K562 (cell line): ENCODE data around the gene UFC1. TPM values are rescaled to one million over a fixed set of nuclear protein-coding genes. Genes with fewer than 3 reads are reported as not detected.

Experiments used
- ATAC-seq: fragments of 200-7000 bp; cut with Tn5 transposase; 3 replicates; pipeline ENCODE4 v1.9.1; 2020; ENCODE audit warnings: moderate library complexity
- BruUV-seq: library from RNA; stranded (reverse); fragments of 400-500 nt; replicated peaks from 2 replicates; lab custom pipeline; 2021; lab: Mats Ljungman, UMichigan
- CTCF ChIA-PET: fragments of 300-600 bp; formaldehyde crosslinking; extraction: SDS; loops from one replicate; lab custom pipeline; 2021; ENCODE audit warnings: low intra/inter-chr PET ratio; lab: Yijun Ruan, JAX
- POLR2A ChIA-PET: fragments of 300-600, 350-650 bp; sonication (Branson Sonifier 250); formaldehyde crosslinking; extraction: SDS; loops from one replicate; lab custom pipeline; 2021; ENCODE audit warnings: antibody characterized with exemption, inconsistent platforms; lab: Yijun Ruan, JAX
- DNase-seq, 4 experiments: peaks; one replicate each; pipeline versions ENCODE4 v3.0.0 to v3.0.0-alpha.2; 2011 to 2018; ENCODE audit warnings: low spot score in 3 of 4, mixed read lengths in 3 of 4; ENCODE audit errors: extremely low read depth in 1 of 4
- FAIRE-seq: peaks from 2 replicates; lab custom pipeline; 2011; peaks lifted over from hg19 to GRCh38; lab: Jason Lieb, UNC
- H2AFZ ChIP-seq: 2 replicates; pipeline ENCODE4 v1.6.0; 2011; ENCODE audit warnings: low read depth, low read length, control low read depth, inconsistent platforms
- H3K27ac ChIP-seq: fragments of 200-600 bp; 3 replicates; pipeline ENCODE4 v1.8.0; 2011; ENCODE audit warnings: low read depth, mild to moderate bottlenecking, control low read depth, inconsistent platforms, low read length, moderate library complexity, mixed read lengths; ENCODE audit errors: extremely low read depth
- H3K27me3 ChIP-seq, 2 experiments: fragments of 300-600 bp in 1 of 2; 2 replicates in 1 of 2; 3 replicates in 1 of 2; pipeline versions ENCODE4 v1.6.0 to v1.8.0; 2011; ENCODE audit warnings: inconsistent platforms in 2 of 2, low read length in 2 of 2, mild to moderate bottlenecking in 1 of 2, mixed read lengths in 1 of 2, moderate library complexity in 1 of 2; ENCODE audit not compliant: control insufficient read depth in 2 of 2, insufficient read depth in 2 of 2
- H3K36me3 ChIP-seq: fragments of 300-600 bp; 3 replicates; pipeline ENCODE4 v1.8.0; 2011; ENCODE audit warnings: mild to moderate bottlenecking, low read length, inconsistent platforms; ENCODE audit not compliant: control insufficient read depth, insufficient read depth
- H3K4me1 ChIP-seq, 2 experiments: fragments of 200-600 bp in 1 of 2; replicated peaks in 1 of 2; 2 replicates in 1 of 2; 3 replicates in 1 of 2; pipeline versions ENCODE4 v1.5.1 to v1.8.0; 2011; ENCODE audit warnings: inconsistent platforms in 2 of 2, low read length in 2 of 2, mild to moderate bottlenecking in 1 of 2, mixed read lengths in 1 of 2, moderate library complexity in 1 of 2; ENCODE audit not compliant: control insufficient read depth in 2 of 2, insufficient read depth in 2 of 2
- H3K4me2 ChIP-seq: 2 replicates; pipeline ENCODE4 v1.6.1; 2011; ENCODE audit warnings: low read length, control low read depth, inconsistent platforms, mixed read lengths; ENCODE audit not compliant: insufficient read depth
- H3K4me3 ChIP-seq: fragments of 200-600 bp; sonication (generic), shearing (Covaris generic); 2 replicates; pipeline ENCODE4 v1.5.1; 2016; ENCODE audit warnings: control low read depth, inconsistent platforms
- H3K79me2 ChIP-seq: fragments of 200-600 bp; 3 replicates; pipeline ENCODE4 v1.8.0; 2011; ENCODE audit warnings: low read length, inconsistent platforms; ENCODE audit not compliant: control insufficient read depth, insufficient read depth
- H3K9ac ChIP-seq, 2 experiments: 2 replicates each; pipeline versions ENCODE4 v1.6.0 to v1.6.1; 2011; ENCODE audit warnings: low read depth in 2 of 2, low read length in 2 of 2, control low read depth in 1 of 2, inconsistent platforms in 1 of 2, mild to moderate bottlenecking in 1 of 2, mixed read lengths in 1 of 2; ENCODE audit not compliant: insufficient read depth in 1 of 2
- H3K9me1 ChIP-seq: one replicate; pipeline ENCODE4 v1.6.0; 2011; ENCODE audit warnings: inconsistent platforms, mild to moderate bottlenecking, low read length, moderate library complexity; ENCODE audit not compliant: control insufficient read depth, insufficient read depth
- H3K9me3 ChIP-seq: replicated peaks from 2 replicates; pipeline ENCODE4 v1.5.1; 2011; ENCODE audit warnings: low read depth, low read length, inconsistent platforms; ENCODE audit not compliant: control insufficient read depth, insufficient read depth
- H4K20me1 ChIP-seq: replicated peaks from 2 replicates; pipeline ENCODE4 v1.6.1; 2011; ENCODE audit warnings: low read length, inconsistent platforms, mixed read lengths; ENCODE audit not compliant: control insufficient read depth, insufficient read depth
- BCOR ChIP-seq: fragments of 450-650 bp; IDR thresholded peaks from 2 replicates; pipeline ENCODE4 v1.6.1; 2016
- HNRNPLL ChIP-seq: fragments of 200-400 bp; formaldehyde crosslinking; IDR thresholded peaks from 2 replicates; pipeline ENCODE4 v1.6.1; 2017; ENCODE audit warnings: low read length, low read depth, mild to moderate bottlenecking; ENCODE audit not compliant: poor library complexity, severe bottlenecking
- HSF4 ChIP-seq: fragments of 250-450 bp; sonication (Bioruptor Pico); IDR thresholded peaks from 2 replicates; pipeline ENCODE4 v2.1.2; 2022; ENCODE audit warnings: mild to moderate bottlenecking, moderate library complexity, borderline replicate concordance
- NR4A1 ChIP-seq, 2 experiments: fragments of 250-450 bp in 1 of 2; fragments of 450-650 bp in 1 of 2; sonication (Bioruptor Pico) in 1 of 2; IDR thresholded peaks; 2 replicates each; pipeline versions ENCODE4 v1.4.0 to v1.6.1; 2016 to 2020; ENCODE audit warnings: mild to moderate bottlenecking in 2 of 2, missing compliant biosample characterization in 1 of 2, missing genetic modification characterization in 1 of 2, moderate library complexity in 1 of 2
- PTBP1 ChIP-seq: fragments of 200-400 bp; formaldehyde crosslinking; IDR thresholded peaks from 2 replicates; pipeline ENCODE4 v1.6.1; 2017; ENCODE audit warnings: low read depth, low read length
- TAF9B ChIP-seq: fragments of 450-650 bp; IDR thresholded peaks from 2 replicates; pipeline ENCODE4 v1.6.1; 2018; ENCODE audit warnings: mild to moderate bottlenecking; ENCODE audit not compliant: partially characterized antibody
- ZFP36 ChIP-seq: fragments of 150-350 bp; IDR thresholded peaks from 2 replicates; pipeline ENCODE4 v1.6.1; 2018; ENCODE audit warnings: low read length, low read depth; ENCODE audit not compliant: partially characterized antibody
- ZNF263 ChIP-seq: sonication (generic); formaldehyde crosslinking; IDR thresholded peaks from 2 replicates; pipeline ENCODE4 v1.8.0; 2022; ENCODE audit warnings: mild to moderate bottlenecking, missing genetic modification reagents, borderline replicate concordance
- ZNF407 ChIP-seq: fragments of 450-650 bp; IDR thresholded peaks from 2 replicates; pipeline ENCODE4 v1.6.1; 2016; ENCODE audit warnings: low read depth
- ZNF57 ChIP-seq: fragments of 450-650 bp; formaldehyde crosslinking; IDR thresholded peaks from 2 replicates; pipeline ENCODE4 v1.4.0; 2020; ENCODE audit warnings: mild to moderate bottlenecking, moderate library complexity
- ZNF707 ChIP-seq: fragments of 250-450 bp; sonication (Bioruptor Pico); conservative IDR thresholded peaks from 2 replicates; pipeline ENCODE4 v1.8.0; 2022; ENCODE audit warnings: inconsistent platforms, mild to moderate bottlenecking, moderate library complexity
- WGBS: fragments of 100-300 bp; shearing (Covaris generic); methylation state at CpG from one replicate; pipeline ENCODE4 v1.1.6; 2016; ENCODE audit warnings: low coverage, mixed read lengths; ENCODE audit not compliant: insufficient coverage; ENCODE audit errors: missing lambda C conversion rate; 5-methylcytosine and 5-hydroxymethylcytosine counted together
- in situ Hi-C: fragments of 300-500 bp; cut with MboI; formaldehyde crosslinking; loops from 4 replicates; pipeline ENCODE4 v1.15.0; 2018; ENCODE audit warnings: inconsistent platforms, mixed read lengths
- intact Hi-C: fragments of 100-400 bp; cut with micrococcal nuclease; formaldehyde crosslinking; loops from 2 replicates; pipeline ENCODE4 v1.14.2; 2022
- polyA plus RNA-seq, 8 experiments: library from polyadenylated mRNA; depleted of rRNA in 4 of 8; stranded (reverse) in 5 of 8; unstranded in 3 of 8; fragments of >200 nt; fragmentation: Nextera tagmentation in 2 of 8; fragmentation: Illumina TruSeq in 1 of 8; extraction: Ambion mirVana in 2 of 8; extraction: Trizol in 1 of 8; gene quantifications; 2 replicates each; pipeline versions ENCODE4 v1.2.1 to v1.2.3, GENCODE V29; 2011 to 2014; ENCODE audit warnings: inconsistent platforms in 1 of 8, missing spikeins in 1 of 8
- total RNA-seq, 7 experiments: library from RNA; depleted of rRNA in 6 of 7; stranded (reverse); fragments of >200 nt in 6 of 7; fragmentation: Illumina TruSeq in 2 of 7; extraction: Trizol in 2 of 7; gene quantifications; 2 replicates each; pipeline versions ENCODE4 v1.2.1 to v1.2.3, GENCODE V29; 2011 to 2021; ENCODE audit warnings: low replicate concordance in 1 of 7

Gene UFC1
- total and polyA plus RNA-seq, 9 of the 15 experiments (the other 6 are each of a cell fraction or from before 2014, with no cell fraction given) = 92.8 to 220 (median 161) TPM

GRCh38 chr1:161187311-161187710, 33.5 kb downstream of the UFC1 start:
- no peak for DNase-seq
- ATAC-seq = peak; percentile 30
- no peak overlapping the region for H3K4me3 ChIP-seq
- in situ Hi-C loops = no loop called here
- no peak overlapping the region for H3K27ac ChIP-seq
- H3K36me3 ChIP-seq = no peaks in the 10 kb centered on the region
- 43% methylated on average over 3 of the region's 3 CpGs for WGBS
- no peaks in the 10 kb centered on the region for H3K9me3 ChIP-seq
- no peaks in the 10 kb centered on the region for H3K9me1 ChIP-seq
- H2AFZ ChIP-seq = peak overlapping the region; percentile 76
- H3K79me2 ChIP-seq = no peaks in the 10 kb centered on the region
- POLR2A ChIA-PET = interaction anchor here (0.6 to 1.1 kb wide), 2 partner anchors 21 to 25 kb away, joined by 3 read pairs; no protein-coding TSS in a partner anchor
- no peaks in the 10 kb centered on the region for H4K20me1 ChIP-seq
- peak overlapping the region; percentile 2; the same call in 1 of the 2 replicates for H3K4me2 ChIP-seq
- no peak overlapping the region for H3K9ac ChIP-seq
- CTCF ChIA-PET = no interaction called here
- no TSS peak for BruUV-seq
- no peaks in the 10 kb centered on the region for H3K27me3 ChIP-seq
- intact Hi-C loops = no loop called here
- peaks cover 17 to 29% of the 10 kb centered on the region in 2 experiments for H3K4me1 ChIP-seq
- TF ChIP-seq BCOR (no peak), ZNF57 (CRISPR knock-in tag) (no peak), NR4A1 (CRISPR knock-in tag; IDR thresholded peaks at IDR 0.05) (no peak), NR4A1 (tag; IDR thresholded peaks at IDR 0.05) (no peak), HSF4 (CRISPR knock-in tag) (no peak), ZNF407 (no peak), HNRNPLL (no peak), ZFP36 (no peak), TAF9B (no peak), ZNF263 (CRISPR knock-in tag) (no peak), PTBP1 (no peak), ZNF707 (CRISPR knock-in tag) (no peak)
- peak; percentile 51 for FAIRE-seq
